Esophagus squamous epithelium (tissue), 4 donors: Measurements from ENCODE around the gene AMZ1.

ENCODE experiments used
- CTCF ChIP-seq, 6 experiments: fragments of 450-650 bp in 4 of 6; fragments of 200-600 bp in 2 of 6; sonication (generic) in 2 of 6; IDR thresholded peaks; one replicate each; pipeline ENCODE4 v1.5.1; 2016 to 2019; ENCODE audit warnings: antibody characterized with exemption in 6 of 6, mild to moderate bottlenecking in 4 of 6, moderate library complexity in 4 of 6
- POLR2A ChIP-seq, 4 donors: fragments of 450-650 bp; IDR thresholded peaks; one replicate each; pipeline ENCODE4 v1.6.1; 2017; ENCODE audit warnings: antibody characterized with exemption in 4 of 4, mild to moderate bottlenecking in 4 of 4, moderate library complexity in 3 of 4

GRCh38 chr7:2688409-2689342 is 674 bp downstream of the AMZ1 start:
- TF ChIP-seq CTCF (IDR thresholded peaks at IDR 0.05) (no peak), POLR2A (IDR thresholded peaks at IDR 0.05) (no peak)
